NCI-H2196 treated with DMSO at 0.1 percent for 48 hours (cell line): ENCODE results near the gene LGALSL.

Experiments
- DNase-seq: peaks from one replicate; lab custom pipeline; 2025; ENCODE audit not compliant: unreplicated experiment; lab: John Stamatoyannopoulos, UW

LGALSL gene

DNA sequence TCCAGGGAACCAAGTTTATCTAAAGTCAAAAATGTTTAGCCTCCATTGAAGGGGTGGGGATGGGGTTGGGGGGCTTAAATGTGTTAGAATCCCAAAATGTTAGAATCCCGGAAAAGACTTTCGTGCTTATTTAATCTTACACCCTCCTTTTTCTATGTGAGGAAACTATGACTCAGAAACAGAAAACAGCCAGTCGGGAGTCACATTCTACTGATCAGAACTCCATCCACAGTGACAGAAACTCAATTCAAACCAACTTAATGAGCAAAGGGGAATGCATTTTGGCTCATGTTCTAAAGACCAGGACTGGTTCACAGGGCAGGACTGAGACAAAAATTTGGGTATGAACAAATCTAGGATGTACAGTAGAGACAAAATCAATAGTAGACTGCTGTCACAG, 38.3 kb downstream of the LGALSL start:
- no peak for DNase-seq

DNA sequence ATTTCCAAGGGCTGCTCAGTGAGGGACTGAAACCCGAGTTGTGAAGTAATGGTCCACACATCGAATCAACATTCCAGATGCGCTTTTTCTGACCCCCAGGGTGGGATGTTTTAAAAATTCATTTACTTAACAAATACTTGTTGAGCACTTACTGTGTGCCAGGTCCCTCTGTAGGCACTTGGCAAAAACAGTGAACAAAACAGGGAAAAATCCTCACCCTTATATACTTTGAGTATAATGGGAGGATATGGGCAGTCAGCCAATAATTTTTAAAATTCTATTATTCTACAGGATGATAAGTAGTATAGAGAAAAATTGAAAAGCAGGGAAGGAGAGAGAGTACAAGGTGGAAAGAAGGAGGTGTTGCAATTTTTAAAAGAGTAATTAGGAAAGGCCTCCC, 38.9 kb downstream of the LGALSL start:
- no peak for DNase-seq

DNA sequence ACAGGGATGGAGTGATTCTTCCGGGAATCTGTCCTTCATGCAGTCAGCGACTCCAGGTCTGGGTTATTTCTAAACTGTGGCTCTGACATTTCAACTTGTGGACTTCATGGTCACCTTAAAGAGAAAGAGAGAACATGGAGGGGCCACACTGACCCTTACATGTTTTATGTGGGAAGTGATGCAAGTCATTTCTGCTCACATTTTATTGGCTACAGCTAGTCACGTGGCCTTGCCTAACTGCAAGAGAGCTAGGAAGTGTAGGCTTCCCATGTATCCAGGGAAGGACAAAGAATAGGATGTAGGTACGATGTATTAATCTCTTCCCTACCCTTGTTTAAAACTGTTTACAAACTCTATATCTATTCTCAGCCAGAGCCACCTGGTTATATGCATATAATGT, 39.8 kb downstream of the LGALSL start:
- DNase-seq: no peak

DNA sequence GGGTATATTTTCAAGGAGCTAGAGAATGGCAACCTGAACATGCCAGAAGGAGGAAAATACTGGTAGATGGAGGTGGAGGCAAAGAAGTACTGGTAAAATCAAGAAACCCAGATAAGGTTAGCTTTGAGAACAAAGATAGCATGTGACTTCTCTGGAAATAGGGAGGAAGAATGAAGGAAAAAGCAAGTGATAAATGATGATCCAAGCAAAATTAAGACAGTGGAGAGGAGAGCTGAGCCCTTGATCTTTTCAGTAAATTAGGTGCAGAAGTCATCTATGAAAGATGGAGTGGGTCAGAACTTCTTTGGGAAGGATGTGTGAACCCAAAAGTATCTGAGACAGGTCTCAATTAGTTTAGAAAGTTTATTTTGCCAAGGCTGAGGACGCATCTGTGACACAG, 44.5 kb downstream of the LGALSL start:
- no peak for DNase-seq

DNA sequence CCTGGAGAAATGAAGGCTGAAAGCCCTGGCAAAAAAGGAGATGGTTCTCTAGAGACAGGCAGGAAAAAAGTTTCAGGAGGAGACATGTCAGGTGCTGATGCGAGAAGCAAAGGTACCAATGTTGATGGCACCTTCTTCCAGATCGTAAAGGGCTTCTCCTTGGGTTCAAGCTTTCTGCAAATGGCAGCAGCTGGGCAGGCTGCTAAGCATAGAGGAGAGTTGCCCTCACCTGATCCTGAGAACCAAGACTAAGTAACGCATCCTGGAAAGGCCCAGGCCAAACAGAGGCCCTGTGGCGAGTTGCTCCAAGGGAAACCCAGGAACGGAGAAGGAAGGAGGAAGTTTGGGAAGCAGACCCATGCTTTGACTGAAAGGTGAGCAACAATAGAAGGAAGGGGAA, 46.6 kb downstream of the LGALSL start:
- no peak for DNase-seq

DNA sequence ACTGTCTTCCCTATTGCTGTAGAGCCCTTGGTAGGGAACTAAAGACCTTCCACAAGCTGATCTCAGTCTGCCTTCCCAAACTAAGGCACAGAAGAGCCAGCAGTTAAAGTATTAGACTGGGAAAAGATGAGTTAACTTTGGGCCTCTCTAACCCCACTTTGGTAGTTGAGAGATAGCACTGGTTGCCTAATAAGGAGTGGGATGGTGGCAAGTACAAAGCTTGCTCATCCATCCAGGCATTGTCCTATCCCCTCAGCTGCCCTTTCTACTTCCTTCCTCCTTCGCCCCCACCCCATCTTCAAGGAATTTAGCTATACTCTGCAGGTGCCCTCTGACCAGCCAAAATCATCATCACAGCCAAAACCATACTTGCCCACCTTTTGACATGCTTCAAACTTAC, 48.0 kb downstream of the LGALSL start:
- DNase-seq: no peak

DNA sequence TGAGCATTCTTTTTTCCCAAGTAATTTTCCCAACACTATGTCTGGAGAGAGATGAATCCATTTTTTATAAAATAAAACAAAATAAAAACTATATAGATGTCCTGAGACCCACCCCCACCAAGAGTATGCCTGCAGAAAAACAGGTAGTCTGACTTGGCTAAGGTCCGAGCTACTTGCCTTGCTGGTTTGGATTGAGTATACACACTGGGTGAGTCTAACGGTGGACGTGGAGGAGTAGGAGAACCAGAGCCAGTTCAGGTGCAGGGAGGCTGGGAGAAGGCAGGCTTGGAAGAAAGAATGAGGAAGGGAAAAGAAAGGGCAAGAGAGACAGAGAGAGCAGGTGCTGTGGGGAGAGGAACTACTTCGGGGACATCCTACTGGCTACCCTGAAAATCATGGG, 48.9 kb downstream of the LGALSL start:
- no peak for DNase-seq

DNA sequence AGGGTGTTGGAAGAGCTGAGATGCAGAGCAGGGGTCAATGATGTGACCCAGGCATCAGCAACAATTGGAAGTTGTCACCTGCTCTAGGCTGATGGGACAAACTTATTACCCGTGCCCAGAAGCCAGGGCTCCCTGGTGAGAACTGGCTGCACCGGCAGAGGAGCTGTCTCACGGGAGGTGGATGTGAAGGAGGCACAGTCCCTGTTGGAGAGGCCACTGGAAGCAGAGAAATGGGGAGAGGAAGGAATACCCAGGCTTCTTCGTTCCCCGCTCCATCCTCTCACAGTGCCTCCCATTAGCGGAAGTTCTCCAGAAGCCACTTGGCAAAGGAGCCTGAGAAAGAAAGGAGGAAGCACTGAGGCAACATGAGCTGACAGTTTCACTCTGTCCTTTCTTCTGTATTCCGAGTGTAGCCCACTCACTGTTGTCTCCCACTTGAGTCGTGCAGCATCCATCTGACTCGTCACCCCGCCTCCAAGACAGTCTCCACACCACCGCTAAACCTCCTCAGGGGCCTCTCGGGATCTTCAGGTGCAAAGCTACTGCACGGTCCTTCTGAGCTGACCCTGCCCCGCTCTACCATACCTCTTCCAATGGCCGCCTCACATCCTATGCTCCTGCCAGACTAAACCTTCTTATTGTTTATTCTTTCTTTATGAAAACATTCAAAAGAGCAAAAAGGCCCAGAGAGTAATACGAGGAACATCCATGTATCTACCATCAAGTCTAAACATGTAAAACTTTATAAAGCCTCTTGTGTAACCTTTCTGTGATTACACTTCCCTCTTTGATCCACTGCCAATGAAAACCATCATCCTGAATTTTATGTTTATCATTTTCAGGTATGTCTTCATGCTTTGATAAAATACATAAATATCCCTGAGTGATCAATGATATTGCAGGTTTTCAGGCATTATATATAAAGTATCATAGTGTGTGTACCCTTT, 51.1 kb downstream of the LGALSL start:
- DNase-seq: no peak

DNA sequence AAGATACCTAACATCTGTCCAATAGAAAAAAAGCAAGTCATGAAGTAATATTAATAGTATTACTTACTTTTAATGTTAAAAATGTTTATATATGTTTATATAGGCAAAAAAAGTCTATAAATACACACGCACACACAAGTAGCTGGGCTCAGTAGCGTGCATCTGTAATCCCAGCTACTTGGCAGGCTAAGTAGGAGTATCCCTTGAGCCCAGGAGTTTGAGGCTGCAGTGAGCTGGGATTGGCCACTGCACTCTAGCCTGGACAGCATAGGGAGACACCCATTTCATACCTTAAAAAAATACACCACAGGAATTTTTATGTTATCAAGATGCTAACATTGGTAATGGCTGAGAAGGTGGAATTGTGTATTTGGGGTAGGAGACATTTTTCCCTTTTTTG, 52.7 kb downstream of the LGALSL start:
- DNase-seq: no peak
